ENCODE results near the gene SLC25A23. TPM values are rescaled to one million over a fixed set of nuclear protein-coding genes. Genes with fewer than 3 reads are reported as not detected.

SLC25A23 gene
- total and polyA plus RNA-seq, 9 of the 15 experiments (the other 6 are each of a cell fraction or from before 2014, with no cell fraction given) = 6.1 to 72.0 (median 26.6) TPM

DNA sequence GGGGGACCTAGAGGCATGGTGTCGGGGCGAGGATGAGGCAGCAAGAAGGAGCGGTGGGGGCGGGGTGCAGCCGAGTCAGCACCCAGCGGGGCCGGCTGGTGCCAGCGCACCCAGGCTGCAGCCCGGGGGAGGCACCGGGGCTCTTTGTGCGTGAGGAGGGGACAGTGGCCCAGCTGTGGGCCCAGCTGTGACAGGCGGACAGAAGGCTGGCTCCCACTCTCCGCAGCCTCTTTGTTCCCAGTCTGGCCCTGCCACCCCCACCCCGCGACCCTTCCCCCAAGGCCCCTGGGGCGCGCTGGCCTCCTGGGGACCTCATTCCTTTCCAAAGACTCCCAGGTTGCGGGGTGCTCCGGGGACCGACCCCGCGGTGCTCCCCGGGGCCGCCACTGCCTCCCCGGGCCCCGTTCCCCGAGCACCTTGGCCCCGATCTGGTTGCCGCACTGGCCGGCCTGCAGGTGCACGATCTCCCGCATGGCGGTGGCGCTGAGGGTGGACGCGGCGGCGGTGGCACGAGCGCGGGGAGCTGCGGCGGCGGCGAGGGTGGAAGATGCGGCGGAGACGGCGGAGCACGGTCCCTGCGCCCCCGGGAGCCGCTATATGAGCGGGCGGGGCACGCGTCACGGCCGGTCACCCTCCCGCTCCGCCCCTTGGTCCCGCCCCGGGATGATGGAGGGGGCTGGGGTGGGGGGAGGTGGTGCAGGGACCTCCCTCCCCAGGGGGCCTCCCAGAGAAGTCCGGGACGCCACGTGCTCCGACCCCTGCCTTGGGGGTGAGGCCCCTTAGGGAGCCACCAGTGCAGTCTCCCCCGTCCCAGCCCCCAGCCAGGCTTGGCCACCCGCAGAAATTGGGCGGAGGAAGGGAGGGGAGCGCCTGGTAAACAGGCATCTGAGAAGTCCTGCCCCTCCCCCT lies 42.4 kb upstream of the SLC25A23 start, which contains the start of gene TUBB4A (continued):
- TF ChIP-seq, protein P1, sequence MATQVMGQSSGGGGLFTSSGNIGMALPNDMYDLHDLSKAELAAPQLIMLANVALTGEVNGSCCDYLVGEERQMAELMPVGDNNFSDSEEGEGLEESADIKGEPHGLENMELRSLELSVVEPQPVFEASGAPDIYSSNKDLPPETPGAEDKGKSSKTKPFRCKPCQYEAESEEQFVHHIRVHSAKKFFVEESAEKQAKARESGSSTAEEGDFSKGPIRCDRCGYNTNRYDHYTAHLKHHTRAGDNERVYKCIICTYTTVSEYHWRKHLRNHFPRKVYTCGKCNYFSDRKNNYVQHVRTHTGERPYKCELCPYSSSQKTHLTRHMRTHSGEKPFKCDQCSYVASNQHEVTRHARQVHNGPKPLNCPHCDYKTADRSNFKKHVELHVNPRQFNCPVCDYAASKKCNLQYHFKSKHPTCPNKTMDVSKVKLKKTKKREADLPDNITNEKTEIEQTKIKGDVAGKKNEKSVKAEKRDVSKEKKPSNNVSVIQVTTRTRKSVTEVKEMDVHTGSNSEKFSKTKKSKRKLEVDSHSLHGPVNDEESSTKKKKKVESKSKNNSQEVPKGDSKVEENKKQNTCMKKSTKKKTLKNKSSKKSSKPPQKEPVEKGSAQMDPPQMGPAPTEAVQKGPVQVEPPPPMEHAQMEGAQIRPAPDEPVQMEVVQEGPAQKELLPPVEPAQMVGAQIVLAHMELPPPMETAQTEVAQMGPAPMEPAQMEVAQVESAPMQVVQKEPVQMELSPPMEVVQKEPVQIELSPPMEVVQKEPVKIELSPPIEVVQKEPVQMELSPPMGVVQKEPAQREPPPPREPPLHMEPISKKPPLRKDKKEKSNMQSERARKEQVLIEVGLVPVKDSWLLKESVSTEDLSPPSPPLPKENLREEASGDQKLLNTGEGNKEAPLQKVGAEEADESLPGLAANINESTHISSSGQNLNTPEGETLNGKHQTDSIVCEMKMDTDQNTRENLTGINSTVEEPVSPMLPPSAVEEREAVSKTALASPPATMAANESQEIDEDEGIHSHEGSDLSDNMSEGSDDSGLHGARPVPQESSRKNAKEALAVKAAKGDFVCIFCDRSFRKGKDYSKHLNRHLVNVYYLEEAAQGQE (IDR thresholded peaks at IDR 0.05; ENCODE audit: borderline replicate concordance) = no peak
- TF ChIP-seq, protein P1 (CRISPR knock-in tag; IDR thresholded peaks at IDR 0.05; ENCODE audit: low read depth) = no peak
- TF ChIP-seq, protein P2, sequence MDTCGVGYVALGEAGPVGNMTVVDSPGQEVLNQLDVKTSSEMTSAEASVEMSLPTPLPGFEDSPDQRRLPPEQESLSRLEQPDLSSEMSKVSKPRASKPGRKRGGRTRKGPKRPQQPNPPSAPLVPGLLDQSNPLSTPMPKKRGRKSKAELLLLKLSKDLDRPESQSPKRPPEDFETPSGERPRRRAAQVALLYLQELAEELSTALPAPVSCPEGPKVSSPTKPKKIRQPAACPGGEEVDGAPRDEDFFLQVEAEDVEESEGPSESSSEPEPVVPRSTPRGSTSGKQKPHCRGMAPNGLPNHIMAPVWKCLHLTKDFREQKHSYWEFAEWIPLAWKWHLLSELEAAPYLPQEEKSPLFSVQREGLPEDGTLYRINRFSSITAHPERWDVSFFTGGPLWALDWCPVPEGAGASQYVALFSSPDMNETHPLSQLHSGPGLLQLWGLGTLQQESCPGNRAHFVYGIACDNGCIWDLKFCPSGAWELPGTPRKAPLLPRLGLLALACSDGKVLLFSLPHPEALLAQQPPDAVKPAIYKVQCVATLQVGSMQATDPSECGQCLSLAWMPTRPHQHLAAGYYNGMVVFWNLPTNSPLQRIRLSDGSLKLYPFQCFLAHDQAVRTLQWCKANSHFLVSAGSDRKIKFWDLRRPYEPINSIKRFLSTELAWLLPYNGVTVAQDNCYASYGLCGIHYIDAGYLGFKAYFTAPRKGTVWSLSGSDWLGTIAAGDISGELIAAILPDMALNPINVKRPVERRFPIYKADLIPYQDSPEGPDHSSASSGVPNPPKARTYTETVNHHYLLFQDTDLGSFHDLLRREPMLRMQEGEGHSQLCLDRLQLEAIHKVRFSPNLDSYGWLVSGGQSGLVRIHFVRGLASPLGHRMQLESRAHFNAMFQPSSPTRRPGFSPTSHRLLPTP (IDR thresholded peaks at IDR 0.05; ENCODE audit: borderline replicate concordance, extremely low read depth, insufficient read length) = no peak
- peak; percentile 46; the same call in 1 of the 2 replicates for TF ChIP-seq RB1 (IDR thresholded peaks at IDR 0.05; ENCODE audit: low read depth)
- TF ChIP-seq DNMT1 (IDR thresholded peaks at IDR 0.05) = no peak
- peak; percentile 91 for TF ChIP-seq ZNF263 (CRISPR knock-in tag; IDR thresholded peaks at IDR 0.05; ENCODE audit: borderline replicate concordance)
- TF ChIP-seq, protein P3, sequence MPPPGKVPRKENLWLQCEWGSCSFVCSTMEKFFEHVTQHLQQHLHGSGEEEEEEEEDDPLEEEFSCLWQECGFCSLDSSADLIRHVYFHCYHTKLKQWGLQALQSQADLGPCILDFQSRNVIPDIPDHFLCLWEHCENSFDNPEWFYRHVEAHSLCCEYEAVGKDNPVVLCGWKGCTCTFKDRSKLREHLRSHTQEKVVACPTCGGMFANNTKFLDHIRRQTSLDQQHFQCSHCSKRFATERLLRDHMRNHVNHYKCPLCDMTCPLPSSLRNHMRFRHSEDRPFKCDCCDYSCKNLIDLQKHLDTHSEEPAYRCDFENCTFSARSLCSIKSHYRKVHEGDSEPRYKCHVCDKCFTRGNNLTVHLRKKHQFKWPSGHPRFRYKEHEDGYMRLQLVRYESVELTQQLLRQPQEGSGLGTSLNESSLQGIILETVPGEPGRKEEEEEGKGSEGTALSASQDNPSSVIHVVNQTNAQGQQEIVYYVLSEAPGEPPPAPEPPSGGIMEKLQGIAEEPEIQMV (tag; conservative IDR thresholded peaks at IDR 0.05; ENCODE audit: low read depth) = no peak
- TF ChIP-seq CHD1 (IDR thresholded peaks at IDR 0.05; ENCODE audit: low read length) = no peak
- TF ChIP-seq, protein P4, sequence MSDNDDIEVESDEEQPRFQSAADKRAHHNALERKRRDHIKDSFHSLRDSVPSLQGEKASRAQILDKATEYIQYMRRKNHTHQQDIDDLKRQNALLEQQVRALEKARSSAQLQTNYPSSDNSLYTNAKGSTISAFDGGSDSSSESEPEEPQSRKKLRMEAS (CRISPR knock-in tag; IDR thresholded peaks at IDR 0.05) = peak; percentile 66
- no peak for TF ChIP-seq BRD9 (IDR thresholded peaks at IDR 0.05; ENCODE audit: low read depth, partially characterized antibody)
- TF ChIP-seq SRSF7 (optimal IDR thresholded peaks at IDR 0.05; ENCODE audit: low read depth, low read length) = no peak

Measured in K562 (cell line).